CD4-positive, alpha-beta T cell treated with Interleukin-6 for 4 hours (primary cell): Measurements from ENCODE around the gene PCDHGA9.
"Not testable (repeated sequence)": the region's sequence is repeated elsewhere in the genome, so short reads cannot be mapped to it uniquely, and the experiment has no call there.

Experiments
- DNase-seq: peaks from one replicate; pipeline ENCODE4 v3.0.0-alpha.2; 2020; ENCODE audit warnings: mixed read lengths

The PCDHGA9 gene

DNA sequence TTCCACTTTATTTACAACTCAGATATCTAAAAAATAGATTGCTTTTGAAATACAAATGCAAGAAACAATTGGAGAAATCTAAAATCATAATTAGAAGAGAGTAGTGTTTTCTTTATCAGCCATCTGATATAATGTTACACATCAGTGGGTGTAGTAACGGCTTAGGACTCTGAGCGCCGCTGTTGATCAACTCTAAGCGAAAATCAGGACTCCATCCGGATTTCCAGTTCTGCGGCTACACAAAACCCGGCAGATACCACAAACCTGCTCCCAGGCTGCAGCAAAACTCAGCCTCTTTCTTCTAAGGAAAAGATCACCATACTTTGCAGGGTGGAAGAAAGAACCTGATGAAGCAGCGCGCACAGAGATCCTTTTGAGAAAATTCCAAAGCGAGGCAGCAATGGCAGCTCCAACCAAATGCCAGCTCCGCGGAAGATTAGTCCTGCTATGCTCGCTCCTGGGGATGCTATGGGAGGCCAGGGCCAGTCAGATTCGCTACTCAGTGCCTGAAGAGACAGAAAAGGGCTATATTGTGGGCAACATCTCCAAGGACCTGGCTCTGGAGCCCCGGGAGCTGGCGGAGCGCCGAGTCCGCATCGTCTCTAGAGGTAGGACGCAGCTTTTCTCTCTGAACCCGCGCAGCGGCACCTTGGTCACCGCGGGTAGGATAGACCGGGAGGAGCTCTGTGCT is at the start of gene PCDHGA9:
PCDHGA9 (plus strand) TSS at position 226 of the 691 bp plus-strand sequence; CDS start at position 401, 175 bp downstream.
- no peak for DNase-seq

DNA sequence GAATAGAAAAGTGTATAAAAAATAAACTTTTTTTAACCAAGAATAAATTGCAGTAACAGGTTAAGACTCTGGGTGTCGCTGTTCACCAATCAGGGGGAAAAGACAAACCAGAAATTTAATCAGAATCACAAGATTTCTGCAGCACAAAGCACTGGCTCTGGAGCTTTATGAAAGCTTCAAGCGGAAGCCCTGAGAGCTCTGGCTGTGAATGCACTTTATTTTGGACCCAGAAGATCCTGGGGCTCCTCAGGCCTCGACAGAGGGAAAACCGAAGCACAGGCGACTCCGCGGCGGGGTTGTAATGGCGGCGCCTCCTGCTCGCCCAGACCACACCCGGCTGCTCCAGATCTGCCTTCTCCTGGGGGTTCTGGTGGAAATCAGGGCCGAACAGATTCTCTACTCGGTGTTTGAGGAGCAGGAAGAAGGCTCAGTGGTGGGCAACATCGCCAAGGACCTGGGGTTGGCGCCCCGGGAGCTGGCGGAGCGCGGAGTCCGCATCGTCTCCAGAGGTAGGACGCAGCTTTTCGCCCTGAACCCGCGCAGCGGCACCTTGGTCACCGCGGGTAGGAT is 47.6 kb upstream of the PCDHGA9 start, which contains the start of gene PCDHGA4:
PCDHGA4 (plus strand) TSS at position 122 of the 570 bp plus-strand sequence; CDS start at position 209, 87 bp downstream.
- DNase-seq: no peak

DNA sequence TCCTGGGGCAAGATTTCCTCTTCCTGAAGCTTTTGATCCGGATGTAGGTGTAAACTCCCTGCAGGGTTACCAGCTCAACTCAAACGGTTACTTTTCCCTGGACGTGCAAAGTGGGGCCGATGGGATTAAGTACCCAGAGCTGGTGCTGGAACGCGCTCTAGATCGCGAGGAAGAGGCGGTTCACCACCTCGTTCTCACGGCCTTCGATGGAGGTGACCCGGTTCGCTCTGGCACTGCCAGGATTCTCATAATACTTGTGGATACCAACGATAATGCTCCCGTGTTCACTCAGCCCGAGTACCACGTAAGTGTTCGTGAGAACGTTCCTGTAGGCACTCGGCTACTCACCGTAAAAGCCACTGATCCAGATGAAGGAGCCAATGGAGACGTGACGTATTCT is 46.9 kb upstream of the PCDHGA9 start:
- no peak for DNase-seq

DNA sequence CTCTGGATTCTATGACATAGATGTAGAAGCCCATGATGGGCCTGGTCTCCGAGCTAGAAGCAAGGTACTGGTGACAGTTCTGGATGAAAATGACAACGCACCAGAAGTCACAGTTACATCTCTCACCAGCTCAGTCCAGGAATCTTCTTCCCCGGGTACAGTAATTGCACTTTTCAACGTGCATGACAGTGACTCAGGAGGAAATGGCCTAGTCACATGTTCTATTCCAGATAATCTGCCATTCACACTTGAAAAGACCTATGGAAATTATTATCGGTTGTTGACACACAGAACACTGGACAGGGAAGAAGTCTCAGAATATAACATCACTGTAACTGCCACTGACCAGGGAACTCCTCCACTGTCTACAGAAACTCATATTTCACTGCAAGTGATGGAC is 46.4 kb upstream of the PCDHGA9 start:
- no peak for DNase-seq

DNA sequence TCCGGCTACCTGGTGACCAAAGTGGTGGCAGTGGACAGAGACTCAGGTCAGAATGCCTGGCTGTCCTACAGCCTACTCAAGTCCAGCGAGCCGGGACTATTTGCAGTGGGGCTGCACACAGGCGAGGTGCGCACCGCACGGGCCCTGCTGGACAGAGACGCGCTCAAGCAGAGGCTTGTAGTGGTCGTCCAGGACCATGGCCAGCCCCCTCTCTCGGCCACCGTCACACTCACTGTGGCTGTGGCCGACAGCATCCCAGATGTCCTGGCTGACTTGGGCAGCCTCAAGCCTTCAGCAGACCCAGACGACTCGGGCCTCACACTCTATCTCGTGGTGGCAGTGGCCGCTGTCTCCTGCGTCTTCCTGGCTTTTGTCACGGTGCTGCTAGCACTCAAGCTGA is 45.6 kb upstream of the PCDHGA9 start:
- no peak for DNase-seq

DNA sequence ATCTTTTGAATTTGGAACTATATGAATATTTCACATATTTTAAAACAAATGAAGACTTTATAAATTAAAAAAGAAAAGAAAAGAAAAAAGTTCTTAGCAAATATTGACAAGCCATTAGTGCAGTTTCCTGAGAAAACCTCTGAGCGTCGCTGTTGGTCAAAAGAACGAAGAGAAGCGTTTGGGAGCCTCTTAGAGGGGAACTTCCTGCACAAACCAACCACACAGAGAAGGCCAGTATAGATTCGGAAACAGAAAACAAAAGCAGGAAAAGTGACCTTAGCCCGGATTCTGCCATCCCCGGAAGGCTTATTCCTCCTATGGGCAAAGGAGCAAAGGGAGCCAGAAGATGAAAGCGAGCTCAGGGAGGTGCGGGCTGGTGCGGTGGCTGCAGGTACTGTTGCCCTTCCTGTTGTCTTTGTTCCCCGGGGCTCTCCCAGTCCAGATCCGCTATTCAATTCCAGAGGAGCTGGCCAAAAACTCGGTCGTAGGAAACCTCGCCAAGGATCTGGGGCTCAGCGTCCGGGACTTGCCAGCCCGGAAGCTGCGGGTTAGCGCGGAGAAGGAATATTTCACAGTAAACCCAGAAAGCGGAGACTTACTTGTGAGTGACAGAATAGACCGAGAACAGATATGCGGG is 42.7 kb upstream of the PCDHGA9 start, which contains the start of gene PCDHGB2:
PCDHGB2 (plus strand) TSS at position 205 of the 637 bp plus-strand sequence; CDS start at position 347, 142 bp downstream.
- DNase-seq: peak; percentile 3

DNA sequence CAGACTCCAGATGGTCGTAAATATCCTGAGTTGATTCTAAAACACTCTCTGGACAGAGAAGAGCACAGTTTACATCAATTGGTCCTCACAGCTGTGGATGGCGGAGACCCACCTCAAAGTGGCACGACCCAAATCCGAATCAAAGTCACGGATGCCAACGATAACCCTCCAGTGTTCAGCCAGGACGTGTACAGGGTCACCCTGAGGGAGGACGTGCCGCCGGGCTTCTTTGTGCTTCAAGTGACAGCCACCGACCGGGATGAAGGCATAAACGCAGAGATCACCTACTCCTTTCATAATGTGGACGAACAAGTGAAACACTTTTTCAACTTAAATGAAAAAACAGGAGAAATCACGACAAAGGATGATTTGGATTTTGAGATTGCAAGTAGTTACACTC is 41.9 kb upstream of the PCDHGA9 start:
- no peak for DNase-seq

DNA sequence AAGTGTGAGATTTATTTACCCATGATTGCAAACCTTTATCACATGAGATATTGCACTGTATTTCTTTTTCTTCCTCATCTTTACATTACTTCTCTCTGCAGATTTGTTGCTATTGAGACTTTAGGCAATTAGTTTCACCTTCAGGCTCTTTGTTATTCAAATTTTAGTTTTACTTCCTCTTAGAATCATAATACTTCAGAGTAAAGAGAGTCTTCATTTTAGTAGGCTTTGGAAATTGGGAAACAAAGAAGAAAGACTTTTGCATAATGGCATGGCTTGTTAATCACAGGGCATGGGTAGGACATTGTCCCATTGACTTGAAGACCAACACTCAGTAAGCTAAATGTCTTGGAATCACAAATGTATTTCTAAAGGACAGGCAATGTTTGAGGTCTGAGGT is 39.9 kb upstream of the PCDHGA9 start:
- DNase-seq: no peak

DNA sequence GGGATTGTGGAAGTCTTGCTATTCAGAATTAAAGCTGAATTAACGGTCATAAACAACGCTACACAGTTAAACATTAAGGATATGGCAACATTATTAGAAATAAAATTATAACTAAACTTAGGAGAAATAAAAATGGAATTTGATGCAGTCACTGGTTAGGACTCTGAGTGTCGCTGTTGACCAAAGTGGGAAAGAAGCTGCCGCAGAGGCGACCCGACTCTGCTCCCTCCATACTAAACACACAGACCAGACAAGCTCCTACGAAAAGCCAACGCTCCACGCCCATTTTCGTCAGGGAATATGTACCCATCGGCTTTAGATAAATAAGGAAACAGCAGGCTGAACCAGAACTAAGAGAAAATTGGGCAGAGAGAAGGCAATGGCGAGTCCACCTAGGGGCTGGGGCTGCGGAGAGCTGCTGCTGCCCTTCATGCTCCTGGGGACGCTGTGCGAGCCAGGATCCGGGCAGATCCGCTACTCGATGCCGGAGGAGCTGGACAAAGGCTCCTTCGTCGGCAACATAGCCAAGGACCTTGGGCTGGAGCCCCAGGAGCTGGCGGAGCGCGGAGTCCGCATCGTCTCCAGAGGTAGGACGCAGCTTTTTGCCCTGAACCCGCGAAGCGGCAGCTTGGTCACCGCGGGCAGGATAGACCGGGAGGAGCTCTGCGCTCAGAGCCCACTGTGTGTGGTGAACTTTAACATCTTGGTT is 38.5 kb upstream of the PCDHGA9 start, which contains the start of gene PCDHGA5:
PCDHGA5 (plus strand) TSS at position 211 of the 709 bp plus-strand sequence; CDS start at position 380, 169 bp downstream.
- DNase-seq: no peak

DNA sequence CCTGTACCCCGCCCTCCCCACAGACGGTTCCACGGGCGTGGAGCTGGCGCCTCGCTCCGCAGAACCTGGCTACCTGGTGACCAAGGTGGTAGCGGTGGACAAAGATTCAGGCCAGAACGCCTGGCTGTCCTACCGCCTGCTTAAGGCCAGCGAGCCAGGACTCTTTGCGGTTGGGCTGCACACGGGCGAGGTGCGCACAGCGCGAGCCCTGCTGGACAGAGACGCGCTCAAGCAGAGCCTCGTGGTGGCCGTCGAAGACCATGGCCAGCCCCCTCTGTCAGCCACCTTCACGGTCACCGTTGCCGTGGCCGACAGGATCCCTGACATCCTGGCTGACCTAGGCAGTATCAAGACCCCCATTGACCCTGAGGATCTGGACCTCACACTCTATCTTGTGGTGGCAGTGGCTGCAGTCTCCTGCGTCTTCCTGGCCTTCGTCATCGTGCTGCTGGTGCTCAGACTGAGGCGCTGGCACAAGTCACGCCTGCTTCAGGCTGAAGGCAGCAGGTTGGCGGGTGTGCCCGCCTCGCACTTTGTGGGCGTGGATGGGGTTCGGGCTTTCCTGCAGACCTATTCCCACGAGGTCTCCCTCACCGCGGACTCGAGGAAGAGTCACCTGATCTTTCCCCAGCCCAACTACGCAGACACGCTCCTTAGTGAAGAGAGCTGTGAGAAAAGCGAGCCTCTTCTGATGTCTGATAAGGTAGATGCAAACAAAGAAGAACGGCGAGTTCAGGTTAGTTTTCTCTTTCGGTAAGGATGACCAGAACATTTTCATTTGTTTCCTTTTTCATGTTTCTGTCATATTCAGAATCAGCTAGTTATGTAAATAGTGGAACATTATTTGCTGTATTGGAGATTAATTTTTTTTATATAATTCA is 36.3 kb upstream of the PCDHGA9 start:
- no peak for DNase-seq

DNA sequence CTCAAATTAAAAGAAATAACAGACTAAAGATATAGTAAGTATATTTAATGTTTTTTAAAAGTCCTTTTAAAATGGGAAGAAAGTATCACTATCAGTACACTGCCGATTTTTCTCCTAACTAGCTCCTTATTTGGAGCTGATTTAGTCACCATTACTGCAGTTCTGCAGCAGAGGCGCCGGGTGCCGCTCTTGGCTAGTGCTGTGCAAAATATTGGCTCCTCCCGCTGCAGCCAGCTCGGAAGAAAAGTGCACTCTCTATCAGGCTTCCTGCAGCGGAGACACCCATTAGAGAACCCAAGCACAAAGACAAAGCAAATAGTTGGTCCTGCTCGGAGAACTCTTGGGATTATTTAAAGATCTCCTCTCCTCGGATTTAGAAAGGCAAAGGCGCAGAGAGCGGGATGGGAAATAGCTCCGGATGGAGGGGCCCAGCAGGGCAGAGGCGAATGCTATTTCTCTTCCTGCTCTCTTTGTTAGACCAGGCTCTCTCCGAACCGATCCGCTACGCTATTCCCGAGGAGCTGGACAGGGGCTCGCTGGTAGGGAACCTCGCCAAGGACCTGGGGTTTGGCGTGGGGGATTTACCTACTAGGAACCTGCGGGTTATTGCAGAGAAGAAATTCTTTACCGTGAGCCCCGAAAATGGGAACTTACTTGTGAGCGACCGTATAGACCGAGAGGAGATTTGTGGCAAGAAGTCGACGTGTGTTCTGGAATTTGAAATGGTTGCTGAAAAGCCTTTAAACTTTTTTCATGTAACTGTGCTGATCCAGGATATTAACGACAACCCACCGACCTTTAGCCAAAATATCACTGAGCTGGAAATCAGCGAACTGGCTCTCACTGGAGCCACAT is 32.4 kb upstream of the PCDHGA9 start, which contains the start of gene PCDHGB3:
PCDHGB3 (plus strand) TSS at position 249 of the 855 bp plus-strand sequence; CDS start at position 402, 153 bp downstream.
- peak; percentile 42 for DNase-seq

DNA sequence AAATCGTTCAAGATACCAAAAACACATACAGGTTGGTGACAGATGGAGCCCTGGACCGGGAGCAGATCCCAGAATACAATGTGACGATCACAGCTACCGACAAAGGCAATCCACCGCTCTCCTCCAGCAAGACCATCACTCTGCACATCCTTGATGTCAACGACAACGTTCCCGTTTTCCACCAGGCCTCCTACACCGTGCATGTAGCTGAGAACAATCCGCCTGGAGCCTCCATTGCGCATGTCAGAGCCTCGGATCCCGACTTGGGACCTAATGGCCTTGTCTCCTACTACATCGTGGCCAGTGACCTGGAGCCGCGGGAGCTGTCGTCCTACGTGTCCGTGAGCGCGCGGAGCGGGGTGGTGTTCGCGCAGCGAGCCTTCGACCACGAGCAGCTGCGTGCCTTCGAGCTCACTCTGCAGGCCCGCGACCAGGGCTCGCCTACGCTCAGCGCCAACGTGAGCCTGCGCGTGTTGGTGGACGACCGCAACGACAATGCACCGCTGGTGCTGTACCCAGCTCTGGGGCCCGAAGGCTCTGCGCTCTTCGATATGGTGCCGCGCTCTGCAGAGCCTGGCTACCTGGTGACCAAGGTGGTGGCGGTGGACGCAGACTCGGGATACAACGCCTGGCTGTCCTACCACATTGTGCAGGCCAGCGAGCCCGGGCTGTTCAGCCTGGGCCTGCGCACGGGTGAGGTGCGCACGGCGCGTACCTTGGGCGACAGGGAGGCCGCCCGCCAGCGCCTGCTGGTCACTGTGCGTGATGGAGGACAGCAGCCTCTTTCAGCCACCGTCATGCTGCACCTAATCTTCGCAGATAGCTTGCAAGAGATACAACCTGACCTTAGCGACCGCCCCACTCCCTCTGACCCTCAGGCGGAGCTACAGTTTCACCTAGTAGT is 30.8 kb upstream of the PCDHGA9 start:
- DNase-seq: no peak

DNA sequence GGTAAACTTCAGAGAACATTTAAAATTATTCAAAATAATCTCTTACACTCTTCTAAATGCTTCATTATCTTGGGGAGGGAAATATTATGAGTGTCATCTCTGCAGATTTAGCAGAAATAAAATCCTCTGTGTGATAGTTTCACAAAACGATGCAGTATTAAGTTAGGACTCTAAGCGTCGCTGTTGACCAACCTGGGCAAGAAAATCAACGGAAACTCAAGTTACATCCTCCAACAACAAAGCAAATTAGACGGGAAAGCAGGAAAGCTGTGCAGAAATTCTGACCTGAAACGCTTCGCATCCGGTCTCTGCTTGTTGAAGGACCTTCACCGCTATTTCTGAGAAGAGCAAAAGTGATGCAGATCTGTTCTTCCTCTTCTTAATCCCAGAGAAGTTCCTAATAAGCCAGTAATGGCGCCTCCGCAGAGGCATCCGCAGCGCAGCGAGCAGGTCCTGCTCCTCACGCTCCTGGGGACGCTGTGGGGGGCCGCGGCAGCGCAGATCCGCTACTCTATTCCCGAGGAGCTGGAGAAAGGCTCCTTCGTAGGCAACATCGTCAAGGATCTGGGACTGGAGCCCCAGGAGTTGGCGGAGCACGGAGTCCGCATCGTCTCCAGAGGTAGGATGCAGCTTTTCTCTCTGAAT is 28.8 kb upstream of the PCDHGA9 start, which contains the start of gene PCDHGA6:
PCDHGA6 (plus strand) TSS at position 219 of the 645 bp plus-strand sequence; CDS start at position 412, 193 bp downstream.
- no peak for DNase-seq

DNA sequence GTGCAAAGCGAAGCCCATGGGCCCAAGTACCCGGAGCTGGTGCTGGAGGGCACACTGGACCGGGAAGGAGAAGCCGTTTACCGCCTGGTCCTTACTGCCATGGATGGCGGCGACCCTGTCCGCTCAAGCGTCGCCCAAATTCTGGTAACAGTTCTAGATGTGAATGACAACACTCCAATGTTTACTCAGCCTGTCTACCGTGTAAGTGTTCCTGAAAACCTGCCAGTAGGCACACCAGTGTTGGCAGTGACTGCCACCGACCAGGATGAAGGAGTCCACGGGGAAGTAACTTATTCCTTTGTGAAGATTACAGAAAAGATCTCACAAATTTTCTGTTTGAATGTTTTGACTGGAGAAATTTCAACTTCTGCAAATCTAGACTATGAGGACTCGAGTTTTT is 28.0 kb upstream of the PCDHGA9 start:
- no peak for DNase-seq

DNA sequence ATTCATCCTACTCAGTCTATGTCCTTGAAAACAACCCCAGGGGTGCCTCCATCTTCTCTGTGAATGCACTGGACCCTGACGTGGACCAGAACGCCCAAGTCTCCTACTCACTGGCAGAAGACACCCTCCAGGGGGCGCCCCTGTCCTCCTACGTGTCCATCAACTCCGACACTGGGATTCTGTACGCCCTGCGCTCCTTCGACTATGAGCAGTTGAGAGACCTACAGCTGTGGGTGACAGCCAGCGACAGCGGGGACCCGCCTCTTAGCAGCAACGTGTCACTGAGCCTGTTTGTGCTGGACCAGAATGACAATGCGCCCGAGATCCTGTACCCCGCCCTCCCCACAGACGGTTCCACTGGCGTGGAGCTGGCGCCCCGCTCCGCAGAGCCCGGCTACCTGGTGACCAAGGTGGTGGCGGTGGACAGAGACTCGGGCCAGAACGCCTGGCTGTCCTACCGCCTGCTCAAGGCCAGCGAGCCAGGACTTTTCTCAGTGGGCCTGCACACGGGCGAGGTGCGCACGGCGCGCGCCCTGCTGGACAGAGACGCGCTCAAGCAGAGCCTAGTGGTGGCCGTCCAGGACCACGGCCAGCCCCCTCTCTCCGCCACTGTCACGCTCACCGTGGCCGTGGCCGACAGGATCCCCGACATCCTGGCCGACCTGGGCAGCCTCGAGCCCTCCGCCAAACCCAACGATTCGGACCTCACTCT is 27.0 kb upstream of the PCDHGA9 start:
- DNase-seq: not testable (repeated sequence)

DNA sequence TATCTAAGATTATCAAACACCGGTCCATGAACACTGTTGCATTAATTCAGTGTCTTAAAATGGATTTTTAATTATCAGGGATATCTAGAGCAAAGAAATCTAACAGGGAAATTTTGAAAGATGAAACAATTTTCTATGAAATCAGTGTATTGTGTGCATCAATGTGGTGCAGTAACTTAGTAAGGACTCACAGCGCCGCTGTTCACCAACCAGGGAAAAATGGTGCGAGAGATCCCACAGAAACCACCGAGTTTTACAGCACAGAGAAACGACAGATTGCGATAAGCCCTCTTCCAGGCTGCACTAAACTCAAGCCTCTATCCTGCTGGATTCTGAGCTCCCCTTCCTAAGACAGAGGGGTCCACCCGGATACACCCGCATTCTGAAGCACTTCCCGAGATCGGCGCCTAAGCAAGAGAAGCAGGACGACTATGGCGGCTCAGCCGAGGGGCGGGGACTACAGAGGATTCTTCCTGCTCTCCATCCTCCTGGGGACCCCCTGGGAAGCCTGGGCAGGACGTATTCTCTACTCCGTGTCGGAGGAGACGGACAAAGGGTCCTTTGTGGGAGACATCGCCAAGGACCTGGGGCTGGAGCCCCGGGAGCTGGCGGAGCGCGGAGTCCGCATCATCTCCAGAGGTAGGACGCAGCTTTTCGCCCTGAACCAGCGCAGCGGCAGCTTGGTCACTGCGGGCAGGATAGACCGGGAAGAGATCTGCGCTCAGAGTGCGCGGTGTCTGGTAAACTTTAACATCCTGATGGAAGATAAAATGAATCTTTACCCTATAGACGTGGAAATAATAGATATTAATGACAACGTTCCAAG is 19.9 kb upstream of the PCDHGA9 start, which contains the start of gene PCDHGA7:
PCDHGA7 (plus strand) TSS at position 274 of the 826 bp plus-strand sequence; CDS start at position 432, 158 bp downstream.
- DNase-seq: no peak

DNA sequence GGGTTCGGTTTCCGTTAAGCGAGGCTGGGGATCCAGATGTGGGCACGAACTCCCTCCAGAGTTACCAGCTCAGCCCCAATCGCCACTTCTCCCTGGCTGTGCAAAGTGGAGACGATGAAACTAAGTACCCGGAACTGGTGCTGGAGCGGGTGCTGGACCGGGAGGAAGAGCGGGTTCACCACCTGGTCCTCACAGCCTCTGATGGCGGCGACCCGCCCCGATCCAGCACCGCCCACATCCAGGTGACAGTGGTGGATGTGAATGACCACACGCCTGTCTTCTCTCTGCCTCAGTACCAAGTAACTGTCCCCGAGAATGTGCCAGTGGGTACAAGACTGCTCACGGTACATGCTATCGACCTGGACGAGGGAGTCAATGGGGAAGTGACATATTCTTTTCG is 19.2 kb upstream of the PCDHGA9 start:
- DNase-seq: no peak
